ENCODE data around the gene LY6G6D.

The LY6G6D gene

DNA sequence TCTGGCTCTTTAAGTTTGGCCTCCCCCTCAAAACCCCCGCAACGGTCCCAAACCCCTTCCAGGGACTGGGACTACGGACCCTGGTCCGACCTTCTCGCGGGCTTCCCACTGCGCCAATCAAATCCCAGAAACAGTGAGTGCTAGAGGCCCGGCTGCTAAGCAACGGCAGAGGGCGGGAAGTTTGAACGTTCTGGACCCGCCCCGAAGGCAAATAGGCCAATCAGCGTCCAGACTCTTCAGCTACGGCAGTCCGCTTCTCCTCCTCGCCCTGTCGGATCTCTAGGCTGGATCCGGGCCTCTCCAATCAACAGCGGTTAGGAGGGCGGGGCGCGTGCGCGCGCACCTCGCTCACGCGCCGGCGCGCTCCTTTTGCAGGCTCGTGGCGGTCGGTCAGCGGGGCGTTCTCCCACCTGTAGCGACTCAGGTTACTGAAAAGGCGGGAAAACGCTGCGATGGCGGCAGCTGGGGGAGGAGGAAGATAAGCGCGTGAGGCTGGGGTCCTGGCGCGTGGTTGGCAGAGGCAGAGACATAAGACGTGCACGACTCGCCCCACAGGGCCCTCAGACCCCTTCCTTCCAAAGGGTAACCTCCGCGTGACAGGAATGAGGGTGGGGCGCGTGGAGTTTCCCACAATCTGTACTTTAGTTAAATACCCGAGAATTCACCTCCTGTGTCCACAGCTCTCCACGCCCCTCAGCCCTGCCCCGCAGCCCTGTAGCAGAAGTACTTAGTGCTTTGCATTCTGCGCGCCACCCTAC lies 24.7 kb downstream of the LY6G6D start, which contains the start of gene MSH5:
Gene MSH5, plus strand, starts transcription at position 367 of the 758 bp plus-strand sequence. CDS start 462 bp downstream, outside the sequence.
- H3K4me1 ChIP-seq (ENCODE audit: insufficient read depth, poor library complexity, severe bottlenecking): peaks cover 28% of the 10 kb centered on the region
- DNase-seq (ENCODE audit: low spot score) (peak; percentile 99), ATAC-seq (ENCODE audit: low read depth) (peak; percentile 89)
- peak within 1 kb of the TSS; percentile 93 for H3K27ac ChIP-seq (ENCODE audit: poor library complexity, severe bottlenecking)
- H3K27me3 ChIP-seq (ENCODE audit: insufficient read depth, poor library complexity, severe bottlenecking): no peaks in the 10 kb centered on the region
- TF ChIP-seq, protein P1, sequence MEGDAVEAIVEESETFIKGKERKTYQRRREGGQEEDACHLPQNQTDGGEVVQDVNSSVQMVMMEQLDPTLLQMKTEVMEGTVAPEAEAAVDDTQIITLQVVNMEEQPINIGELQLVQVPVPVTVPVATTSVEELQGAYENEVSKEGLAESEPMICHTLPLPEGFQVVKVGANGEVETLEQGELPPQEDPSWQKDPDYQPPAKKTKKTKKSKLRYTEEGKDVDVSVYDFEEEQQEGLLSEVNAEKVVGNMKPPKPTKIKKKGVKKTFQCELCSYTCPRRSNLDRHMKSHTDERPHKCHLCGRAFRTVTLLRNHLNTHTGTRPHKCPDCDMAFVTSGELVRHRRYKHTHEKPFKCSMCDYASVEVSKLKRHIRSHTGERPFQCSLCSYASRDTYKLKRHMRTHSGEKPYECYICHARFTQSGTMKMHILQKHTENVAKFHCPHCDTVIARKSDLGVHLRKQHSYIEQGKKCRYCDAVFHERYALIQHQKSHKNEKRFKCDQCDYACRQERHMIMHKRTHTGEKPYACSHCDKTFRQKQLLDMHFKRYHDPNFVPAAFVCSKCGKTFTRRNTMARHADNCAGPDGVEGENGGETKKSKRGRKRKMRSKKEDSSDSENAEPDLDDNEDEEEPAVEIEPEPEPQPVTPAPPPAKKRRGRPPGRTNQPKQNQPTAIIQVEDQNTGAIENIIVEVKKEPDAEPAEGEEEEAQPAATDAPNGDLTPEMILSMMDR (IDR thresholded peaks at IDR 0.05; ENCODE audit: poor library complexity, severe bottlenecking): no peak
- H3K9me3 ChIP-seq (ENCODE audit: severe bottlenecking): no peaks in the 10 kb centered on the region
- H3K36me3 ChIP-seq (ENCODE audit: low read depth): peaks cover 31% of the 10 kb centered on the region
- peak within 1 kb of the TSS; percentile 61 for H3K4me3 ChIP-seq (ENCODE audit: severe bottlenecking)

DNA sequence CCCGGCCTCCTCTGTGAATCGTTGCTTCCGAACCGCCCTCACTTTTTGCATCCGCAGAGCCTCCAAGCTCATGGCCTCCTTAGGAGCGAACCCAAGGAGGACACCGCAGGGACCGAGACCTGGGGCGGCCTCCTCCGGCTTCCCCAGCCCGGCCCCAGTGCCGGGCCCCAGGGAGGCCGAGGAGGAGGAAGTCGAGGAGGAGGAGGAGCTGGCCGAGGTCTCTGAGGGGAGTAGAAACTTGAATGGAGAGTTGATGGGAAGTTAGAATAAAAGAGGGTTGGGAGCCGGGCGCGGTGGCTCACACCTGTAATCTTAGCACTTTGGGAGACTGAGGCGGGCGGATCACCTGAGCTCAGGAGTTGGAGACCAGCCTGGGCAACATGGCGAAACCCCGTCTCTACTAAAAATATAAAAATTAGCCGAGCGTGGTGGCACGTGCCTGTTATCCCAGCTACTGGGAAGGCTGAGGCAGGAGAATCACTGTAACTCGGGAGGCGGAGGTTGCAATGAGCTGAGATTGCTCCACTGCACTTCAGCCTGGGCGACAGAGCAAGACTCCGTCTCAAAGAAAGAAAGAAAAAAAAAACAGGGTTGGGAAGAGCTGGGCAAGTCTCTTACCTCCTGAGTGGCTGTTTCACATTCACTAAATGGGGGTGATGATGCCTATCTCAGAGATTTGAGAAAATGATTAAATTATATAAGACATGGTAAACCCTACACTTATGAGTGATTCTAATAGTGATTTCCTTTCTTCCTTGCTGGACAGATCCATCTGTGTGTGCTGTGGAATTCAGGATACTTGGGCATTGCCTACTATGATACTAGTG lies 25.5 kb downstream of the LY6G6D start:
- ATAC-seq (ENCODE audit: low read depth) (no peak), DNase-seq (ENCODE audit: low spot score) (no peak)
- peak overlapping the region; percentile 93 for H3K27ac ChIP-seq (ENCODE audit: poor library complexity, severe bottlenecking)

DNA sequence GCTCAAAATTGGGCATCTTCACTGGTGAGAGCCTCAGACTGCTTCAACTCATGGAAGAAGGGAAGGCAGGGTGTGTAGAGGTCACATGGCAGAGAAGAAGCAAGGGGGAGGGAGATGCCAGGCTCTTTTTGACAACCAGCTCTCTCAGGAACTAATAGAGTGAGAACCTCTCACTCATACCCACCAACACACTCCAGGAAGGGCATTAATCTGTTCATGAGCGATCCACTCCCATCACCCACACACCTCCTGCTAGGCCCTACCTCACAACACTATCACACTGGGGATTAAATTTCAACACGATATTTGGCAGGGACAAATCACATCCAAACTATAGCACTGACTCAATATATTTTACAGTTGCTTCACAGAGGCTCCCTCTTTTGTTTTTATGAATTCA lies 26.7 kb downstream of the LY6G6D start:
- Histone ChIP-seq H3K4me3 (ENCODE audit: severe bottlenecking) (no peak overlapping the region), H3K27me3 (ENCODE audit: insufficient read depth, poor library complexity, severe bottlenecking) (no peaks in the 10 kb centered on the region), H3K36me3 (ENCODE audit: low read depth) (peaks cover 37% of the 10 kb centered on the region), H3K9me3 (ENCODE audit: severe bottlenecking) (no peaks in the 10 kb centered on the region), H3K4me1 (ENCODE audit: insufficient read depth, poor library complexity, severe bottlenecking) (peaks cover 24% of the 10 kb centered on the region), H3K27ac (ENCODE audit: poor library complexity, severe bottlenecking) (no peak overlapping the region)
- ATAC-seq (ENCODE audit: low read depth) (no peak), DNase-seq (ENCODE audit: low spot score) (no peak)
- TF ChIP-seq, protein P1 (IDR thresholded peaks at IDR 0.05; ENCODE audit: poor library complexity, severe bottlenecking): no peak

More for the DNA sequence above, 25.5 kb downstream of the LY6G6D start:
- H3K27me3 ChIP-seq (ENCODE audit: insufficient read depth, poor library complexity, severe bottlenecking): no peaks in the 10 kb centered on the region
- TF ChIP-seq, protein P1 (IDR thresholded peaks at IDR 0.05; ENCODE audit: poor library complexity, severe bottlenecking): no peak
- peaks cover 28% of the 10 kb centered on the region for H3K4me1 ChIP-seq (ENCODE audit: insufficient read depth, poor library complexity, severe bottlenecking)
- H3K9me3 ChIP-seq (ENCODE audit: severe bottlenecking): no peaks in the 10 kb centered on the region
- H3K4me3 ChIP-seq (ENCODE audit: severe bottlenecking): peak overlapping the region; percentile 61
- H3K36me3 ChIP-seq (ENCODE audit: low read depth): peaks cover 32% of the 10 kb centered on the region

DNA sequence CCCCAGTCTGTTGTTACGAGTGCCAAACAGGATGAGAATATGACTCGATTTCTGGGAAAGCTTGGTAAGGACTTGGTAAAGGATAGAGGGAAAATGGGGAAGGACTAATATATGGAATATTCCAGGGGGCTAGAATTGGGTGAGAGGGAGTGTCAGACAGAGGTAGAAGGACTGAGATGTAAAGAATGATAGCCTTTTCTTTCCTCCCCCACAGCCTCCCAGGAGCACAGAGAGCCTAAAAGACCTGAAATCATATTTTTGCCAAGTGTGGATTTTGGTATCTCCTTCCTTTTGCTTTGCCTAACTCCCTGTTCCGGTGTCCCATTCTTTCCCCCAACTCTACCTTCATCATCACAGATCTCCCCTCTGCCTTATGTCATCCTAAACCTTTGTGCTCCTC lies 27.7 kb downstream of the LY6G6D start:
- ATAC-seq (ENCODE audit: low read depth) (no peak), DNase-seq (ENCODE audit: low spot score) (no peak)
- Histone ChIP-seq H3K4me1 (ENCODE audit: insufficient read depth, poor library complexity, severe bottlenecking) (peaks cover 16% of the 10 kb centered on the region), H3K27ac (ENCODE audit: poor library complexity, severe bottlenecking) (no peak overlapping the region), H3K9me3 (ENCODE audit: severe bottlenecking) (no peaks in the 10 kb centered on the region), H3K4me3 (ENCODE audit: severe bottlenecking) (no peak overlapping the region), H3K36me3 (ENCODE audit: low read depth) (peaks cover 43% of the 10 kb centered on the region), H3K27me3 (ENCODE audit: insufficient read depth, poor library complexity, severe bottlenecking) (no peaks in the 10 kb centered on the region)
- TF ChIP-seq, protein P1 (IDR thresholded peaks at IDR 0.05; ENCODE audit: poor library complexity, severe bottlenecking): no peak
